Progenitor cell of endocrine pancreas (in vitro differentiated cells): ENCODE results near the gene AMIGO3. TPM values are rescaled to one million over a fixed set of nuclear protein-coding genes. Genes with fewer than 3 reads are reported as not detected.

Experiments used
- DNase-seq: peaks from one replicate; pipeline ENCODE4 v3.0.0; 2021; ENCODE audit warnings: low spot score; ENCODE audit not compliant: unreplicated experiment
- H3K27ac Mint-ChIP-seq: 2 replicates; pipeline ENCODE4 v1.8.0; 2021; ENCODE audit warnings: mild to moderate bottlenecking, moderate library complexity, mixed read lengths
- H3K27me3 Mint-ChIP-seq: 2 replicates; pipeline ENCODE4 v1.8.0; 2021; ENCODE audit warnings: mixed read lengths
- H3K36me3 Mint-ChIP-seq: 2 replicates; pipeline ENCODE4 v1.8.0; 2022; ENCODE audit warnings: mixed read lengths; ENCODE audit not compliant: insufficient read depth
- H3K4me1 Mint-ChIP-seq: 2 replicates; pipeline ENCODE4 v1.8.0; 2021; ENCODE audit warnings: low read depth, mixed read lengths
- H3K4me3 Mint-ChIP-seq: 2 replicates; pipeline ENCODE4 v1.8.0; 2021; ENCODE audit warnings: low read depth, mild to moderate bottlenecking, moderate library complexity, mixed read lengths
- H3K9me3 Mint-ChIP-seq: 2 replicates; pipeline ENCODE4 v1.8.0; 2021; ENCODE audit warnings: low read depth, mixed read lengths
- total RNA-seq: library from RNA; stranded (reverse); gene quantifications from 2 replicates; pipeline ENCODE4 v1.2.1, GENCODE V29; 2021
- TF ChIP-seq, protein P1 (sequence below): fragments of 200-600 bp; sonication (generic); IDR thresholded peaks from one replicate; pipeline ENCODE4 v1.5.0; 2021; ENCODE audit warnings: antibody characterized with exemption, mild to moderate bottlenecking; ENCODE audit not compliant: unreplicated experiment

Gene AMIGO3
- total RNA-seq, 1 donor from 2014 or later, result 0.86 TPM

DNA sequence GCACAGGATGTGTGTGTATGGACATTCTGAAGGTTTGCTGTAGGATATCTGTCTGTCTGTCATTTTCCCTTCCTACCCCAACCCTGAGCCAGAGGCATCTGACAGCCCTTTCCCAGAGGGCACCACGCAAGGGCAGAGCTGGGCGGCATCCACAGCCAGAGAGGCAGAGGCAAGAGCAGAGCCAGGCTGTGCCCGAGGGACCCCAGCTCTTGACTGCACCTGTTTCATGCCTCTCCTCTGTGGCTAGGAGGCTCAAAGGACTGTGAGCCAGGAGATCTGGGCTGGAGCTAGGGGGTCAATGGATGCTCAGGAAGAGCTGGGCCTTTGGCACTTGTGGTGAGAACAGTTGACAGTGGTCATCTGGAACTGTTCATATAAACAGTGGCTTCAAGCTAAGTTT, 50.1 kb downstream of the AMIGO3 start:
- H3K9me3 Mint-ChIP-seq, result no peaks in the 10 kb centered on the region
- no peak for DNase-seq
- H3K4me1 Mint-ChIP-seq, result peaks cover 20% of the 10 kb centered on the region
- TF ChIP-seq, protein P1, sequence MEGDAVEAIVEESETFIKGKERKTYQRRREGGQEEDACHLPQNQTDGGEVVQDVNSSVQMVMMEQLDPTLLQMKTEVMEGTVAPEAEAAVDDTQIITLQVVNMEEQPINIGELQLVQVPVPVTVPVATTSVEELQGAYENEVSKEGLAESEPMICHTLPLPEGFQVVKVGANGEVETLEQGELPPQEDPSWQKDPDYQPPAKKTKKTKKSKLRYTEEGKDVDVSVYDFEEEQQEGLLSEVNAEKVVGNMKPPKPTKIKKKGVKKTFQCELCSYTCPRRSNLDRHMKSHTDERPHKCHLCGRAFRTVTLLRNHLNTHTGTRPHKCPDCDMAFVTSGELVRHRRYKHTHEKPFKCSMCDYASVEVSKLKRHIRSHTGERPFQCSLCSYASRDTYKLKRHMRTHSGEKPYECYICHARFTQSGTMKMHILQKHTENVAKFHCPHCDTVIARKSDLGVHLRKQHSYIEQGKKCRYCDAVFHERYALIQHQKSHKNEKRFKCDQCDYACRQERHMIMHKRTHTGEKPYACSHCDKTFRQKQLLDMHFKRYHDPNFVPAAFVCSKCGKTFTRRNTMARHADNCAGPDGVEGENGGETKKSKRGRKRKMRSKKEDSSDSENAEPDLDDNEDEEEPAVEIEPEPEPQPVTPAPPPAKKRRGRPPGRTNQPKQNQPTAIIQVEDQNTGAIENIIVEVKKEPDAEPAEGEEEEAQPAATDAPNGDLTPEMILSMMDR, result no peak
- H3K27me3 Mint-ChIP-seq, result no peaks in the 10 kb centered on the region
- no peak overlapping the region for H3K27ac Mint-ChIP-seq
- H3K4me3 Mint-ChIP-seq, result no peak overlapping the region
- no peaks in the 10 kb centered on the region for H3K36me3 Mint-ChIP-seq

DNA sequence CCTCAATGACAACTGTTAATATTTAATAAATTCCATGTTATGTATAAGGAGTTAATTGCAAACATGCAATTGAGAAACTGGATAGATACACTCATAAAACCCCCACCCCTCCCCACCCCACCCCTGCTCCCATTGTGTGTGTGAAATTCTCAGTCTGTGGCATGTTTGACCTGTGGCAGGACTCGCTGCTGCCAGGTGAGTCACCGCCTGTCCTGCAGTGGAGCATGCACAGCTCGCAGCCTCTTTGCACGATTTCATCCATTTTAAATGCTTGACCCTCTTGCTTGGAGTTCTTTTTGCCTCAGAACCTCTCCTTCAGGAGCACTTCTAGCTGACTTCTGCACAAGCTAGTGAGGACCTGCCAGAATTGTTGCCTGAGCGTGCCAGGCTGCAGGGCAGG, 50.6 kb downstream of the AMIGO3 start:
- no peak overlapping the region for H3K4me3 Mint-ChIP-seq
- no peaks in the 10 kb centered on the region for H3K36me3 Mint-ChIP-seq
- TF ChIP-seq, protein P1, result no peak
- no peaks in the 10 kb centered on the region for H3K27me3 Mint-ChIP-seq
- no peak overlapping the region for H3K27ac Mint-ChIP-seq
- H3K9me3 Mint-ChIP-seq, result no peaks in the 10 kb centered on the region
- no peak for DNase-seq
- peaks cover 20% of the 10 kb centered on the region for H3K4me1 Mint-ChIP-seq

DNA sequence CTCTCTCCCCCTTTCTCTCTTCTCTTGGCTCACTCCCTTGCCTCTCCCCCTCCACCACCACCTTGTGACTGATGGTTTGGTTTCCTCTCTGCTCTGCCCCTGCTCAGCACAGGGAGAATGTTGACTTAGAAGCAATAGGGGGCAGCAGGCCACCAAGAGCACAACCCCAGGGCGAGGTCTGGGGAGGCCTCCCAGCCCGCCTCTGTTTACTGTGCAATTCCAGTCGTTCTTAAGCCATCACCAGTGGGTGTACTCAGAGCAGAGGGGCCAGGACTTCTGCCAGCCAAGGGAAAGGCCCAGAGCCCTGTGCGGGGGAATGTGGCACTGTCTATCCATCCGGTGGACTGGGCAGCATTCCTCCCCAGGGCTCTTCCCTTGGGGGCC, 51.1 kb downstream of the AMIGO3 start:
- peaks cover 20% of the 10 kb centered on the region for H3K4me1 Mint-ChIP-seq
- no peak overlapping the region for H3K4me3 Mint-ChIP-seq
- TF ChIP-seq, protein P1, result no peak
- no peak overlapping the region for H3K27ac Mint-ChIP-seq
- DNase-seq, result no peak
- no peaks in the 10 kb centered on the region for H3K36me3 Mint-ChIP-seq
- H3K27me3 Mint-ChIP-seq, result no peaks in the 10 kb centered on the region
- H3K9me3 Mint-ChIP-seq, result no peaks in the 10 kb centered on the region

DNA sequence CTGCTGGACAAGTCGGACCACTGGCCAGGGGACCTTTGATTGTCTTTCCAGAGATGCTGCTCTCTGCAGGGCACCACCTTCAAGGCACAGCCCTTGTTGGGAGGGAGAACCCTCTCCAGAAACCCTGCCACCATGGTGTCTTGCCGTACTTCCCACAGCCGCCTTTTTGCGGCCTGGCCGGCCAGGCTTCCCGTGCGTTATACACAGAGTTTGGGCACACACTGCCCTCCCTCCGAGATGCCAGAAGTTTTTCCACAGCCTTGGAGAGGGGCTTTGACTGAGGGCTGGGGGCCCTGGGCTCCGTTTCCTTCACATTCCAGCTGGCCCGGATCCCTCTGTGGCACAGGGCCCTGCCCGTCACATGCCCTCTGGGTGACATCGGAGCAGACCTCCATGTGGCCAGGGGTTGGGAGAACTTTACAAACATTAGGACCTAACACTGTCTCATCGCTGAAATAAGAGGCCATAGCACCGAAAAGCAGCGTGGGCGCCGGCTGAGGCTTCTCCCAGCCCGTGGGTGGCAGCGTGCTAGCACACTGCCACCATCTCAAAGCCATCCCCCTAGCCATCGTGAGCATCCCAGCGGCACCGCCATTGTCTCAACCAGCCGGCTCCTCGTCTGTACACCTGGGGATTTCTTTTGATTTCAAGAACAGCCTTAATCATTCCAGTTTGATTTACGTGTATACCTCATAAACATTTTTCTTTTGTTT, 51.6 kb downstream of the AMIGO3 start:
- TF ChIP-seq, protein P1, result no peak
- no peak overlapping the region for H3K27ac Mint-ChIP-seq
- H3K9me3 Mint-ChIP-seq, result no peaks in the 10 kb centered on the region
- peaks cover 17% of the 10 kb centered on the region for H3K4me1 Mint-ChIP-seq
- no peak overlapping the region for H3K4me3 Mint-ChIP-seq
- DNase-seq, result no peak
- no peaks in the 10 kb centered on the region for H3K27me3 Mint-ChIP-seq
- no peaks in the 10 kb centered on the region for H3K36me3 Mint-ChIP-seq

Other genes starting within 250 kb of the AMIGO3 start
- 109 and 114 TPM in 2 replicates for gene DAG1, start 249.4 kb downstream of the AMIGO3 start, total RNA-seq
- gene BSN, start 165.2 kb downstream of the AMIGO3 start, total RNA-seq, result 3.0 and 3.8 TPM in 2 replicates
- gene APEH, start 45.3 kb downstream of the AMIGO3 start, total RNA-seq, result 160 and 178 TPM in 2 replicates
- 45.2 and 47.5 TPM in 2 replicates for gene MST1, start 30.2 kb downstream of the AMIGO3 start, total RNA-seq
- gene RNF123, start 30.1 kb downstream of the AMIGO3 start, total RNA-seq, result 52.2 and 54.4 TPM in 2 replicates
- gene GMPPB, start 4.3 kb upstream of the AMIGO3 start, total RNA-seq, result 31.2 and 34.3 TPM in 2 replicates
- 43.4 and 46.3 TPM in 2 replicates for gene IP6K1, start 66.9 kb upstream of the AMIGO3 start, total RNA-seq
- not detected in 2 replicates for gene CDHR4, start 80.2 kb upstream of the AMIGO3 start, total RNA-seq
- not detected in 2 replicates for gene INKA1, start 83.6 kb upstream of the AMIGO3 start, total RNA-seq
- 1.2 and 2.2 TPM in 2 replicates for gene UBA7, start 94.3 kb upstream of the AMIGO3 start, total RNA-seq
- gene TRAIP, start 136.9 kb upstream of the AMIGO3 start, total RNA-seq, result 16.2 and 20.6 TPM in 2 replicates
- gene CAMKV, start 150.2 kb upstream of the AMIGO3 start, total RNA-seq, result 1.6 and 2.1 TPM in 2 replicates
- gene MST1R, start 184.2 kb upstream of the AMIGO3 start, total RNA-seq, result 4.4 and 6.5 TPM in 2 replicates
- gene MON1A, start 210.1 kb upstream of the AMIGO3 start, total RNA-seq, result 6.4 and 8.8 TPM in 2 replicates
- 144 and 151 TPM in 2 replicates for gene RBM6, start 220.5 kb upstream of the AMIGO3 start, total RNA-seq